HAP-1 (cell line): ENCODE results near the gene UGDH.
"Not testable (repeated sequence)": the region's sequence is repeated elsewhere in the genome, so short reads cannot be mapped to it uniquely, and the experiment has no call there.

ENCODE experiments used
- DNase-seq, 2 experiments: peaks; one replicate each; pipeline ENCODE4 v3.0.0-alpha.2; 2016 to 2020; ENCODE audit warnings: low spot score in 2 of 2
- H3K27me3 ChIP-seq: fragments of 250-450 bp; sonication (Bioruptor Pico); 2 replicates; pipeline ENCODE4 v1.5.1; 2020; ENCODE audit warnings: low read depth, mild to moderate bottlenecking, moderate library complexity
- H3K36me3 ChIP-seq: fragments of 250-450 bp; sonication (Bioruptor Pico); replicated peaks from 2 replicates; pipeline ENCODE4 v1.5.1; 2020; ENCODE audit warnings: mild to moderate bottlenecking
- H3K4me1 ChIP-seq: fragments of 250-450 bp; sonication (Bioruptor Pico); 2 replicates; pipeline ENCODE4 v1.5.1; 2020; ENCODE audit warnings: mild to moderate bottlenecking
- H3K4me3 ChIP-seq: fragments of 250-450 bp; sonication (Bioruptor Pico); 2 replicates; pipeline ENCODE4 v1.5.1; 2020; ENCODE audit warnings: mild to moderate bottlenecking, moderate library complexity
- H3K9me3 ChIP-seq: fragments of 250-450 bp; sonication (Bioruptor Pico); 2 replicates; pipeline ENCODE4 v1.5.1; 2020; ENCODE audit warnings: mild to moderate bottlenecking, moderate library complexity
- in situ Hi-C: fragments of 300-500 bp; cut with MboI; formaldehyde crosslinking; loops from 3 replicates; pipeline ENCODE4 v1.14.3; 2020; ENCODE audit warnings: low sequenced_read_pairs, inconsistent platforms, mixed read lengths

UGDH gene

GRCh38 chr4:39467464-39467863, 59.8 kb downstream of the UGDH start:
- Histone ChIP-seq H3K9me3 (no peaks in the 10 kb centered on the region; the same call in 1 of the 2 replicates), H3K4me3 (no peak overlapping the region), H3K27me3 (no peaks in the 10 kb centered on the region), H3K4me1 (peaks cover 4% of the 10 kb centered on the region), H3K36me3 (peaks cover 72% of the 10 kb centered on the region)
- in situ Hi-C loops, result loop anchor here (10.0 to 25.0 kb wide), 2 partner anchors 507 to 845 kb away; partner anchors contain the start of gene PDS5A
- no peak for DNase-seq

- Histone ChIP-seq H3K9me3 (no peaks in the 10 kb centered on the region; the same call in 1 of the 2 replicates), H3K36me3 (peaks cover 72% of the 10 kb centered on the region), H3K4me3 (no peak overlapping the region), H3K27me3 (no peaks in the 10 kb centered on the region), H3K4me1 (peaks cover 2% of the 10 kb centered on the region)
- in situ Hi-C loops, result loop anchor here (10.0 to 25.0 kb wide), 2 partner anchors 508 to 846 kb away; partner anchors contain the start of gene PDS5A
- DNase-seq, result no peak
These were observed 60.5 kb downstream of the UGDH start for GRCh38 chr4:39466747-39467146.

- H3K4me1 ChIP-seq, result peaks cover 2% of the 10 kb centered on the region
- H3K36me3 ChIP-seq, result peaks cover 70% of the 10 kb centered on the region
- in situ Hi-C loops, result loop anchor here (10.0 to 25.0 kb wide), 2 partner anchors 510 to 847 kb away; partner anchors contain the start of gene PDS5A
- H3K9me3 ChIP-seq, result no peaks in the 10 kb centered on the region; the same call in 1 of the 2 replicates
- H3K4me3 ChIP-seq, result no peak overlapping the region
- H3K27me3 ChIP-seq, result no peaks in the 10 kb centered on the region
- no peak for DNase-seq
These were observed 62.2 kb downstream of the UGDH start for GRCh38 chr4:39464886-39465501.

GRCh38 chr4:39458505-39459300, 68.5 kb downstream of the UGDH start, which contains the start of the genes LIAS and RPL9:
TSS of gene LIAS (plus strand) at chr4:39459056. CDS start at chr4:39459118, 62 bp downstream.
TSS of gene RPL9 (minus strand) at chr4:39458922. CDS start at chr4:39458439, 483 bp downstream.
- peaks cover 14% of the 10 kb centered on the region for H3K4me1 ChIP-seq
- H3K36me3 ChIP-seq, result peaks cover 82% of the 10 kb centered on the region
- no peaks in the 10 kb centered on the region for H3K27me3 ChIP-seq
- DNase-seq, result peak; percentile 94 to 96
- peak within 1 kb of the TSS; percentile 92 for H3K4me3 ChIP-seq
- no peaks in the 10 kb centered on the region for H3K9me3 ChIP-seq
- in situ Hi-C loops, result loop anchor here (25.0 kb wide), 1 partner anchor 854 kb away; no protein-coding TSS in a partner anchor

- H3K4me1 ChIP-seq, result peaks cover 14% of the 10 kb centered on the region
- peak overlapping the region; percentile 92 for H3K4me3 ChIP-seq
- not testable (repeated sequence) for H3K27me3 ChIP-seq, H3K9me3 ChIP-seq, DNase-seq
- in situ Hi-C loops, result loop anchor here (25.0 kb wide), 1 partner anchor 854 kb away; no protein-coding TSS in a partner anchor
- H3K36me3 ChIP-seq, result peaks cover 82% of the 10 kb centered on the region
These were observed 69.1 kb downstream of the UGDH start for GRCh38 chr4:39458161-39458504.

GRCh38 chr4:39456946-39457763, 70.1 kb downstream of the UGDH start:
- Histone ChIP-seq H3K4me1 (peaks cover 14% of the 10 kb centered on the region), H3K27me3 (no peaks in the 10 kb centered on the region), H3K36me3 (peaks cover 84% of the 10 kb centered on the region), H3K4me3 (peak overlapping the region; percentile 92), H3K9me3 (no peaks in the 10 kb centered on the region)
- in situ Hi-C loops, result loop anchor here (25.0 kb wide), 1 partner anchor 855 kb away; no protein-coding TSS in a partner anchor
- no peak for DNase-seq

GRCh38 chr4:39455486-39455885, 71.8 kb downstream of the UGDH start:
- H3K4me3 ChIP-seq, result peak overlapping the region; percentile 92; the same call in 1 of the 2 replicates
- in situ Hi-C loops, result loop anchor here (25.0 kb wide), 1 partner anchor 857 kb away; no protein-coding TSS in a partner anchor
- DNase-seq, result no peak
- no peaks in the 10 kb centered on the region for H3K27me3 ChIP-seq
- peaks cover 83% of the 10 kb centered on the region for H3K36me3 ChIP-seq
- H3K4me1 ChIP-seq, result peaks cover 14% of the 10 kb centered on the region
- no peaks in the 10 kb centered on the region for H3K9me3 ChIP-seq

- H3K36me3 ChIP-seq, result peaks cover 89% of the 10 kb centered on the region
- H3K4me1 ChIP-seq, result peaks cover 14% of the 10 kb centered on the region
- no peak for DNase-seq
- H3K9me3 ChIP-seq, result no peaks in the 10 kb centered on the region
- in situ Hi-C loops, result loop anchor here (25.0 kb wide), 1 partner anchor 859 kb away; no protein-coding TSS in a partner anchor
- H3K4me3 ChIP-seq, result no peak overlapping the region
- no peaks in the 10 kb centered on the region for H3K27me3 ChIP-seq
These were observed 73.5 kb downstream of the UGDH start for GRCh38 chr4:39453738-39454137.

GRCh38 chr4:39452860-39453587, 74.2 kb downstream of the UGDH start:
- peaks cover 14% of the 10 kb centered on the region for H3K4me1 ChIP-seq
- no peaks in the 10 kb centered on the region for H3K9me3 ChIP-seq
- no peaks in the 10 kb centered on the region for H3K27me3 ChIP-seq
- no peak for DNase-seq
- in situ Hi-C loops, result loop anchor here (25.0 kb wide), 1 partner anchor 859 kb away; no protein-coding TSS in a partner anchor
- H3K4me3 ChIP-seq, result no peak overlapping the region
- H3K36me3 ChIP-seq, result peaks cover 84% of the 10 kb centered on the region

- DNase-seq, result no peak
These were observed 74.9 kb downstream of the UGDH start for GRCh38 chr4:39452153-39452859.

GRCh38 chr4:39451423-39452023, 75.7 kb downstream of the UGDH start:
- in situ Hi-C loops, result loop anchor here (25.0 kb wide), 1 partner anchor 861 kb away; no protein-coding TSS in a partner anchor
- H3K9me3 ChIP-seq, result no peaks in the 10 kb centered on the region
- DNase-seq, result no peak
- no peaks in the 10 kb centered on the region for H3K27me3 ChIP-seq
- H3K4me1 ChIP-seq, result peaks cover 9% of the 10 kb centered on the region
- H3K36me3 ChIP-seq, result peaks cover 69% of the 10 kb centered on the region
- H3K4me3 ChIP-seq, result no peak overlapping the region

More at GRCh38 chr4:39452153-39452859, 74.9 kb downstream of the UGDH start:
- no peak overlapping the region for H3K4me3 ChIP-seq
- in situ Hi-C loops, result loop anchor here (25.0 kb wide), 1 partner anchor 860 kb away; no protein-coding TSS in a partner anchor
- no peaks in the 10 kb centered on the region for H3K27me3 ChIP-seq
- H3K9me3 ChIP-seq, result no peaks in the 10 kb centered on the region
- H3K4me1 ChIP-seq, result peaks cover 14% of the 10 kb centered on the region
- peaks cover 76% of the 10 kb centered on the region for H3K36me3 ChIP-seq
